ENCODE results near the gene ALOX12B. TPM values are rescaled to one million over a fixed set of nuclear protein-coding genes. Genes with fewer than 3 reads are reported as not detected.

The ALOX12B gene
- polyA plus RNA-seq, 2 of the 4 experiments (the other 2 are of a cell fraction), result 0.63 to 1.0 TPM

- Histone ChIP-seq H3K4me3 (no peak overlapping the region), H3K4me2 (no peak overlapping the region), H3K27ac (no peak overlapping the region), H3K9me3 (no peaks in the 10 kb centered on the region), H3K4me1 (no peaks in the 10 kb centered on the region)
- FAIRE-seq, result no peak
- TF ChIP-seq FOSL2 (IDR thresholded peaks at IDR 0.05), result no peak
- no peak for TF ChIP-seq FOSL2 (CRISPR knock-in tag; IDR thresholded peaks at IDR 0.05)
- no peak for ATAC-seq
- ChIA-PET CTCF (interaction anchor here (0.6 to 2.1 kb wide), 13 partner anchors 9 to 648 kb away, joined by 3 to 22 read pairs (median 3); partner anchors contain the start of genes TMEM256 and TRAPPC1), POLR2A (interaction anchor here (0.6 kb wide), 1 partner anchor 734 kb away, joined by 4 read pairs; no protein-coding TSS in a partner anchor)
- no peak for DNase-seq (ENCODE audit: low read depth in 1 of 2, low spot score in 1 of 2)
- WGBS (ENCODE audit: missing lambda C conversion rate), result 63% methylated on average over 7 of the region's 7 CpGs
Observed at GRCh38 chr17:8051831-8052230, 35.7 kb downstream of the ALOX12B start.

GRCh38 chr17:8048736-8049135 is 38.8 kb downstream of the ALOX12B start:
- ChIA-PET POLR2A (no interaction called here), CTCF (interaction anchor here (0.8 to 11.7 kb wide), 8 partner anchors 10 to 183 kb away, joined by 3 to 229 read pairs (median 4); no protein-coding TSS in a partner anchor)
- WGBS (ENCODE audit: missing lambda C conversion rate), result 79% methylated on average over 8 of the region's 8 CpGs
- no peak for TF ChIP-seq SMC3 (IDR thresholded peaks at IDR 0.05)
- H3K4me1 ChIP-seq, result no peaks in the 10 kb centered on the region
- no peak overlapping the region for H3K4me2 ChIP-seq
- no peak for ATAC-seq
- no peak for FAIRE-seq
- no peak for DNase-seq (ENCODE audit: low read depth in 1 of 2, low spot score in 1 of 2)
- H3K9me3 ChIP-seq, result no peaks in the 10 kb centered on the region
- no peak overlapping the region for H3K4me3 ChIP-seq
- no peak overlapping the region for H3K27ac ChIP-seq

GRCh38 chr17:8048236-8048635 is 39.3 kb downstream of the ALOX12B start:
- Histone ChIP-seq H3K4me2 (no peak overlapping the region), H3K4me1 (no peaks in the 10 kb centered on the region), H3K9me3 (no peaks in the 10 kb centered on the region), H3K27ac (no peak overlapping the region), H3K4me3 (no peak overlapping the region)
- ATAC-seq (no peak), FAIRE-seq (no peak), DNase-seq (ENCODE audit: low read depth in 1 of 2, low spot score in 1 of 2) (no peak)
- WGBS (ENCODE audit: missing lambda C conversion rate), result 78% methylated on average over 12 of the region's 12 CpGs
- ChIA-PET CTCF (interaction anchor here (0.8 to 11.7 kb wide), 6 partner anchors 10 to 183 kb away, joined by 3 to 229 read pairs (median 8); no protein-coding TSS in a partner anchor), POLR2A (no interaction called here)
- TF ChIP-seq PHF8 (IDR thresholded peaks at IDR 0.05; ENCODE audit: borderline replicate concordance, low read depth), result no peak
- TF ChIP-seq SREBF2 (IDR thresholded peaks at IDR 0.05), result no peak
- no peak for TF ChIP-seq FOXS1 (CRISPR knock-in tag; IDR thresholded peaks at IDR 0.05)
- no peak for TF ChIP-seq MAZ (IDR thresholded peaks at IDR 0.05; ENCODE audit: borderline replicate concordance, low read depth, low read length)
- no peak for TF ChIP-seq RCOR1 (IDR thresholded peaks at IDR 0.05; ENCODE audit: low read depth, low read length)
- TF ChIP-seq HES2 (IDR thresholded peaks at IDR 0.05), result no peak
- TF ChIP-seq EP300 (IDR thresholded peaks at IDR 0.05), result no peak
- no peak for TF ChIP-seq HOXA7 (CRISPR knock-in tag; IDR thresholded peaks at IDR 0.05)
- TF ChIP-seq ATOH8 (CRISPR knock-in tag; IDR thresholded peaks at IDR 0.05; ENCODE audit: low read depth), result no peak
- TF ChIP-seq HOXB5 (CRISPR knock-in tag; IDR thresholded peaks at IDR 0.05), result no peak
- TF ChIP-seq POLR2AphosphoS2 (conservative IDR thresholded peaks at IDR 0.05; ENCODE audit: low read length), result no peak
- TF ChIP-seq ZSCAN20 (CRISPR knock-in tag; IDR thresholded peaks at IDR 0.05), result no peak
- TF ChIP-seq EHMT2 (IDR thresholded peaks at IDR 0.05; ENCODE audit: low read depth), result no peak

GRCh38 chr17:8047769-8048110 is 39.8 kb downstream of the ALOX12B start:
- CTCF ChIA-PET, result interaction anchor here (0.8 to 11.7 kb wide), 9 partner anchors 10 to 185 kb away, joined by 3 to 229 read pairs (median 5); no protein-coding TSS in a partner anchor
- FAIRE-seq (no peak), ATAC-seq (no peak), DNase-seq (ENCODE audit: low read depth in 1 of 2, low spot score in 1 of 2) (no peak)
- Histone ChIP-seq H3K4me3 (no peak overlapping the region), H3K4me1 (no peaks in the 10 kb centered on the region), H3K9me3 (no peaks in the 10 kb centered on the region), H3K27ac (no peak overlapping the region), H3K4me2 (no peak overlapping the region)
- POLR2A ChIA-PET, result no interaction called here
- TF ChIP-seq HOXB5 (CRISPR knock-in tag; IDR thresholded peaks at IDR 0.05) (no peak), FOXS1 (CRISPR knock-in tag; IDR thresholded peaks at IDR 0.05) (no peak), RAD21 (conservative IDR thresholded peaks at IDR 0.05 in 1 of 2, IDR thresholded peaks at IDR 0.05 in 1 of 2) (no peak), BHLHE40 (IDR thresholded peaks at IDR 0.05; ENCODE audit: low read depth, low read length) (no peak), CTCF (IDR thresholded peaks at IDR 0.05) (no peak), CBX2 (IDR thresholded peaks at IDR 0.05; ENCODE audit: borderline replicate concordance, low read depth) (no peak), ZC3H11A (IDR thresholded peaks at IDR 0.05) (no peak), ZNF302 (CRISPR knock-in tag; IDR thresholded peaks at IDR 0.05) (no peak), ZFP36 (IDR thresholded peaks at IDR 0.05; ENCODE audit: borderline replicate concordance, partially characterized antibody) (no peak), EP300 (IDR thresholded peaks at IDR 0.05) (no peak), EHF (CRISPR knock-in tag; IDR thresholded peaks at IDR 0.05) (no peak), PBX3 (IDR thresholded peaks at IDR 0.05) (no peak), ZSCAN20 (CRISPR knock-in tag; IDR thresholded peaks at IDR 0.05) (no peak), POLR2A (IDR thresholded peaks at IDR 0.05; ENCODE audit: low read length) (no peak), NR3C1 (IDR thresholded peaks at IDR 0.05) (no peak), RCOR1 (IDR thresholded peaks at IDR 0.05; ENCODE audit: low read depth, low read length) (no peak)
- 70% methylated on average over 4 of the region's 4 CpGs for WGBS (ENCODE audit: missing lambda C conversion rate)
